ENCODE measurements around the gene SP110.
"Not testable (repeated sequence)": the region's sequence is repeated elsewhere in the genome, so short reads cannot be mapped to it uniquely, and the experiment has no call there.

Gene SP110

GRCh38 chr2:230124757-230125431, 94.9 kb downstream of the SP110 start:
- no peak for DNase-seq (ENCODE audit: low read depth)
- no peak overlapping the region for H3K4me3 ChIP-seq (ENCODE audit: control insufficient read depth, low read depth, low read length)
- no peak for TF ChIP-seq CTCF (conservative IDR thresholded peaks at IDR 0.05; ENCODE audit: control insufficient read depth, insufficient read depth, low read depth, low read length)

DNA sequence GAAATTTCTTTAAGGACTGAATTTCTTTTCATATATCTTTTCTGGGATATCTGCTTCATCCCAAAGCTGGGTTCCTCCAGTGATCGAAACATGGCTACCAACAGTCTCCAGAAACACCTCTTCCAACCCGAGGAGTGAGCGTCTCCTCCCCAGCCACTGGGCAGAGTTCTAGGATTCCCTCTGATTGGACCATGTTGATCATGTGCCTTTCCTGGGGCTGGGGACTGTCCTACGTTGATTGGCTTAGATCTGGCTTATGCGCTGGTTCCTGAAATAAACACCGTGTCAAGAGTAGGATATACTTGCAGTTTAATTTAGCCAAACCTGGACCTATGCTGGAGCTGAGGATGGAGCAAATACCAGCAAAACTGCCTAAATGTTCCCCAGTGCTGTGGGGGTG, 95.5 kb downstream of the SP110 start:
- no peak for DNase-seq (ENCODE audit: low read depth)
- no peak for TF ChIP-seq CTCF (conservative IDR thresholded peaks at IDR 0.05; ENCODE audit: control insufficient read depth, insufficient read depth, low read depth, low read length)
- no peak overlapping the region for H3K4me3 ChIP-seq (ENCODE audit: control insufficient read depth, low read depth, low read length)

DNA sequence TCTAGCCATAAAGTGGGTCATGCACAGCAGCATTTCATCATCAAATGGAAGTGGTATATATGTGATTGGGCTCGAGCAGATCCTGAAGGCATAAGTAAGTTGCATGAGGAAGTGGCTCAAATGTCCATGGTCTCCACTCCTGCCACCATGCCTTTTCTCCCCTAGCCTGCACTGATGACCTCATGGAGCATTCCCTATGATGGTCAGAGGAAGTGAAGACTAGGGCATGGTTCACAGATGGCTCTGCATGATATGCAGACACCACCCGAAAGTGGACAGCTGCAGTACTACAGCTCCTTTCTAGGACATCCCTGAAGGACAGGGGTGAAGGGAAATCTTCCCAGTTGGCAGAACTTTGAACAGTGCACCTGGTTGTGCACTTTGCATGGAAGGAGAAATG, 99.4 kb downstream of the SP110 start:
- H3K4me3 ChIP-seq (ENCODE audit: control insufficient read depth, low read depth, low read length); DNase-seq (ENCODE audit: low read depth): not testable (repeated sequence)

- H3K4me3 ChIP-seq (ENCODE audit: control insufficient read depth, low read depth, low read length); DNase-seq (ENCODE audit: low read depth): not testable (repeated sequence)
Measured at GRCh38 chr2:230119827-230120226, 100.0 kb downstream of the SP110 start.
